Measurements from ENCODE around the gene LMX1A.

Gene LMX1A

GRCh38 chr1:165316153-165316772 is 40.3 kb downstream of the LMX1A start:
- H3K36me3 ChIP-seq (ENCODE audit: insufficient read depth, low read length): no peaks in the 10 kb centered on the region
- H3K4me3 ChIP-seq (ENCODE audit: low read length): no peak overlapping the region
- H3K4me1 ChIP-seq (ENCODE audit: insufficient read depth, low read length): no peaks in the 10 kb centered on the region
- H3K9me3 ChIP-seq (ENCODE audit: insufficient read depth, low read depth, low read length): peaks cover 9% of the 10 kb centered on the region; the same call in 1 of the 2 replicates
- no peaks in the 10 kb centered on the region for H3K27me3 ChIP-seq (ENCODE audit: insufficient read depth, low read length)
- H3K27ac ChIP-seq (ENCODE audit: low read depth, low read length): no peak overlapping the region
- no peak overlapping the region for H3K9ac ChIP-seq (ENCODE audit: low read depth, low read length)
- WGBS: 91% methylated on average over 10 of the region's 10 CpGs

- no peaks in the 10 kb centered on the region for H3K36me3 ChIP-seq (ENCODE audit: insufficient read depth, low read length)
- H3K4me1 ChIP-seq (ENCODE audit: insufficient read depth, low read length): no peaks in the 10 kb centered on the region
- H3K9ac ChIP-seq (ENCODE audit: low read depth, low read length): no peak overlapping the region
- no peaks in the 10 kb centered on the region for H3K27me3 ChIP-seq (ENCODE audit: insufficient read depth, low read length)
- peaks cover 9% of the 10 kb centered on the region; the same call in 1 of the 2 replicates for H3K9me3 ChIP-seq (ENCODE audit: insufficient read depth, low read depth, low read length)
- no peak overlapping the region for H3K27ac ChIP-seq (ENCODE audit: low read depth, low read length)
- 88% methylated on average over 3 of the region's 3 CpGs for WGBS
- no peak overlapping the region for H3K4me3 ChIP-seq (ENCODE audit: low read length)
These were observed 41.0 kb downstream of the LMX1A start for GRCh38 chr1:165315481-165315880.

GRCh38 chr1:165313903-165314302 is 42.6 kb downstream of the LMX1A start:
- WGBS: 67% methylated on average over 4 of the region's 4 CpGs
- Histone ChIP-seq H3K36me3 (ENCODE audit: insufficient read depth, low read length) (no peaks in the 10 kb centered on the region), H3K9me3 (ENCODE audit: insufficient read depth, low read depth, low read length) (peaks cover 9% of the 10 kb centered on the region; the same call in 1 of the 2 replicates), H3K4me3 (ENCODE audit: low read length) (no peak overlapping the region), H3K27me3 (ENCODE audit: insufficient read depth, low read length) (no peaks in the 10 kb centered on the region), H3K27ac (ENCODE audit: low read depth, low read length) (no peak overlapping the region), H3K4me1 (ENCODE audit: insufficient read depth, low read length) (no peaks in the 10 kb centered on the region), H3K9ac (ENCODE audit: low read depth, low read length) (no peak overlapping the region)

- Histone ChIP-seq H3K9ac (ENCODE audit: low read depth, low read length) (no peak overlapping the region), H3K27me3 (ENCODE audit: insufficient read depth, low read length) (no peaks in the 10 kb centered on the region), H3K4me1 (ENCODE audit: insufficient read depth, low read length) (no peaks in the 10 kb centered on the region), H3K36me3 (ENCODE audit: insufficient read depth, low read length) (no peaks in the 10 kb centered on the region), H3K9me3 (ENCODE audit: insufficient read depth, low read depth, low read length) (peaks cover 9% of the 10 kb centered on the region; the same call in 1 of the 2 replicates), H3K4me3 (ENCODE audit: low read length) (no peak overlapping the region), H3K27ac (ENCODE audit: low read depth, low read length) (no peak overlapping the region)
- 90% methylated on average over 2 of the region's 2 CpGs for WGBS
These were observed 43.9 kb downstream of the LMX1A start for GRCh38 chr1:165312591-165312990.

GRCh38 chr1:165306543-165307434 is 49.7 kb downstream of the LMX1A start:
- H3K36me3 ChIP-seq (ENCODE audit: insufficient read depth, low read length): no peaks in the 10 kb centered on the region
- no peaks in the 10 kb centered on the region for H3K27me3 ChIP-seq (ENCODE audit: insufficient read depth, low read length)
- no peaks in the 10 kb centered on the region for H3K9me3 ChIP-seq (ENCODE audit: insufficient read depth, low read depth, low read length)
- 87% methylated on average over 5 of the region's 6 CpGs for WGBS
- no peaks in the 10 kb centered on the region for H3K4me1 ChIP-seq (ENCODE audit: insufficient read depth, low read length)
- no peak overlapping the region for H3K27ac ChIP-seq (ENCODE audit: low read depth, low read length)
- H3K4me3 ChIP-seq (ENCODE audit: low read length): no peak overlapping the region
- H3K9ac ChIP-seq (ENCODE audit: low read depth, low read length): no peak overlapping the region

GRCh38 chr1:165303386-165303785 is 53.1 kb downstream of the LMX1A start:
- no peaks in the 10 kb centered on the region for H3K27me3 ChIP-seq (ENCODE audit: insufficient read depth, low read length)
- no peak overlapping the region for H3K27ac ChIP-seq (ENCODE audit: low read depth, low read length)
- H3K36me3 ChIP-seq (ENCODE audit: insufficient read depth, low read length): no peaks in the 10 kb centered on the region
- 96% methylated on average over 8 of the region's 8 CpGs for WGBS
- H3K4me1 ChIP-seq (ENCODE audit: insufficient read depth, low read length): no peaks in the 10 kb centered on the region
- no peak overlapping the region for H3K9ac ChIP-seq (ENCODE audit: low read depth, low read length)
- H3K9me3 ChIP-seq (ENCODE audit: insufficient read depth, low read depth, low read length): no peaks in the 10 kb centered on the region
- no peak overlapping the region for H3K4me3 ChIP-seq (ENCODE audit: low read length)

GRCh38 chr1:165300400-165300903 is 56.1 kb downstream of the LMX1A start:
- Histone ChIP-seq H3K36me3 (ENCODE audit: insufficient read depth, low read length) (no peaks in the 10 kb centered on the region), H3K4me1 (ENCODE audit: insufficient read depth, low read length) (peaks cover 4% of the 10 kb centered on the region; the same call in 1 of the 2 replicates), H3K27ac (ENCODE audit: low read depth, low read length) (no peak overlapping the region), H3K9ac (ENCODE audit: low read depth, low read length) (no peak overlapping the region), H3K27me3 (ENCODE audit: insufficient read depth, low read length) (no peaks in the 10 kb centered on the region), H3K9me3 (ENCODE audit: insufficient read depth, low read depth, low read length) (no peaks in the 10 kb centered on the region), H3K4me3 (ENCODE audit: low read length) (no peak overlapping the region)
- WGBS: 93% methylated on average over 2 of the region's 2 CpGs

GRCh38 chr1:165298203-165298820 is 58.2 kb downstream of the LMX1A start:
- H3K4me1 ChIP-seq (ENCODE audit: insufficient read depth, low read length): peaks cover 4% of the 10 kb centered on the region; the same call in 1 of the 2 replicates
- H3K9me3 ChIP-seq (ENCODE audit: insufficient read depth, low read depth, low read length): no peaks in the 10 kb centered on the region
- no peaks in the 10 kb centered on the region for H3K27me3 ChIP-seq (ENCODE audit: insufficient read depth, low read length)
- no peaks in the 10 kb centered on the region for H3K36me3 ChIP-seq (ENCODE audit: insufficient read depth, low read length)
- 90% methylated on average over 6 of the region's 6 CpGs for WGBS
- no peak overlapping the region for H3K9ac ChIP-seq (ENCODE audit: low read depth, low read length)
- H3K4me3 ChIP-seq (ENCODE audit: low read length): no peak overlapping the region
- H3K27ac ChIP-seq (ENCODE audit: low read depth, low read length): no peak overlapping the region

- H3K4me3 ChIP-seq (ENCODE audit: low read length): no peak overlapping the region
- H3K27ac ChIP-seq (ENCODE audit: low read depth, low read length): no peak overlapping the region
- H3K36me3 ChIP-seq (ENCODE audit: insufficient read depth, low read length): no peaks in the 10 kb centered on the region
- H3K9me3 ChIP-seq (ENCODE audit: insufficient read depth, low read depth, low read length): no peaks in the 10 kb centered on the region
- H3K4me1 ChIP-seq (ENCODE audit: insufficient read depth, low read length): peaks cover 4% of the 10 kb centered on the region; the same call in 1 of the 2 replicates
- H3K9ac ChIP-seq (ENCODE audit: low read depth, low read length): no peak overlapping the region
- H3K27me3 ChIP-seq (ENCODE audit: insufficient read depth, low read length): no peaks in the 10 kb centered on the region
- WGBS: 90% methylated on average over 4 of the region's 4 CpGs
These were observed 60.3 kb downstream of the LMX1A start for GRCh38 chr1:165296205-165296604.

- Histone ChIP-seq H3K9me3 (ENCODE audit: insufficient read depth, low read depth, low read length) (peaks cover 6% of the 10 kb centered on the region), H3K9ac (ENCODE audit: low read depth, low read length) (no peak overlapping the region), H3K27me3 (ENCODE audit: insufficient read depth, low read length) (no peaks in the 10 kb centered on the region), H3K4me1 (ENCODE audit: insufficient read depth, low read length) (peaks cover 20% of the 10 kb centered on the region), H3K4me3 (ENCODE audit: low read length) (no peak overlapping the region), H3K36me3 (ENCODE audit: insufficient read depth, low read length) (no peaks in the 10 kb centered on the region), H3K27ac (ENCODE audit: low read depth, low read length) (no peak overlapping the region)
- WGBS: 87% methylated on average over 6 of the region's 7 CpGs
These were observed 66.4 kb downstream of the LMX1A start for GRCh38 chr1:165290148-165290547.

- Histone ChIP-seq H3K4me3 (ENCODE audit: low read length) (no peak overlapping the region), H3K36me3 (ENCODE audit: insufficient read depth, low read length) (no peaks in the 10 kb centered on the region), H3K9me3 (ENCODE audit: insufficient read depth, low read depth, low read length) (peaks cover 6% of the 10 kb centered on the region), H3K27me3 (ENCODE audit: insufficient read depth, low read length) (no peaks in the 10 kb centered on the region), H3K9ac (ENCODE audit: low read depth, low read length) (no peak overlapping the region), H3K4me1 (ENCODE audit: insufficient read depth, low read length) (peaks cover 20% of the 10 kb centered on the region), H3K27ac (ENCODE audit: low read depth, low read length) (no peak overlapping the region)
- WGBS: 90% methylated on average over 3 of the region's 3 CpGs
These were observed 67.0 kb downstream of the LMX1A start for GRCh38 chr1:165289556-165289955.
